Right lobe of liver (tissue), 4 donors: ENCODE results near the gene SUFU.

Experiments
- CTCF ChIP-seq, 4 donors: fragments of 200-600 bp in 3 of 4; fragments of 450-650 bp in 1 of 4; IDR thresholded peaks; one replicate each; pipeline versions ENCODE4 v1.5.1 to v1.8.0; 2016 to 2022; ENCODE audit warnings: antibody characterized with exemption in 4 of 4, mild to moderate bottlenecking in 2 of 4
- POLR2A ChIP-seq: fragments of 450-650 bp; IDR thresholded peaks from one replicate; pipeline ENCODE4 v1.6.1; 2017; ENCODE audit warnings: antibody characterized with exemption, mild to moderate bottlenecking
- donor health status: DM: no; HTN: no; CAD: no.
- donor health status: DM: no; HTN: no; CAD: no.
- donor health status: DM: no; HTN: yes; CAD: no.

- TF ChIP-seq POLR2A (no peak), CTCF (IDR thresholded peaks at IDR 0.05) (no peak)
Measured at GRCh38 chr10:102546606-102547320, 43.0 kb downstream of the SUFU start.
